Tibial nerve (tissue), 3 donors: ENCODE results near the gene INHBC.

Experiments
- CTCF ChIP-seq, 5 experiments: fragments of 200-600 bp in 3 of 5; fragments of 450-650 bp in 2 of 5; sonication (generic) in 3 of 5; IDR thresholded peaks; one replicate each; pipeline ENCODE4 v1.5.1; 2016 to 2019; ENCODE audit warnings: antibody characterized with exemption in 5 of 5, mild to moderate bottlenecking in 3 of 5, moderate library complexity in 2 of 5
- POLR2A ChIP-seq, 2 donors: fragments of 450-650 bp; IDR thresholded peaks; one replicate each; pipeline ENCODE4 v1.6.1; 2017; ENCODE audit warnings: antibody characterized with exemption in 2 of 2, mild to moderate bottlenecking in 2 of 2, moderate library complexity in 2 of 2

- TF ChIP-seq CTCF (IDR thresholded peaks at IDR 0.05) (no peak), POLR2A (IDR thresholded peaks at IDR 0.05) (no peak)
Measured at GRCh38 chr12:57397441-57397840, 37.1 kb upstream of the INHBC start.
